K562 (cell line): ENCODE measurements around the gene CGNL1. TPM values are rescaled to one million over a fixed set of nuclear protein-coding genes. Genes with fewer than 3 reads are reported as not detected.
A peak's percentile ranks its signal among the peaks of the same experiment; 100 is the strongest.

Experiments
- ATAC-seq: fragments of 200-7000 bp; cut with Tn5 transposase; 3 replicates; pipeline ENCODE4 v1.9.1; 2020; ENCODE audit warnings: moderate library complexity
- BruUV-seq: library from RNA; stranded (reverse); fragments of 400-500 nt; replicated peaks from 2 replicates; lab custom pipeline; 2021; lab: Mats Ljungman, UMichigan
- CTCF ChIA-PET: fragments of 300-600 bp; formaldehyde crosslinking; extraction: SDS; loops from one replicate; lab custom pipeline; 2021; ENCODE audit warnings: low intra/inter-chr PET ratio; lab: Yijun Ruan, JAX
- POLR2A ChIA-PET: fragments of 300-600, 350-650 bp; sonication (Branson Sonifier 250); formaldehyde crosslinking; extraction: SDS; loops from one replicate; lab custom pipeline; 2021; ENCODE audit warnings: antibody characterized with exemption, inconsistent platforms; lab: Yijun Ruan, JAX
- DNase-seq, 4 experiments: peaks; one replicate each; pipeline versions ENCODE4 v3.0.0 to v3.0.0-alpha.2; 2011 to 2018; ENCODE audit warnings: low spot score in 3 of 4, mixed read lengths in 3 of 4; ENCODE audit errors: extremely low read depth in 1 of 4
- FAIRE-seq: peaks from 2 replicates; lab custom pipeline; 2011; peaks lifted over from hg19 to GRCh38; lab: Jason Lieb, UNC
- H2AFZ ChIP-seq: 2 replicates; pipeline ENCODE4 v1.6.0; 2011; ENCODE audit warnings: low read depth, low read length, control low read depth, inconsistent platforms
- H3K27ac ChIP-seq: fragments of 200-600 bp; 3 replicates; pipeline ENCODE4 v1.8.0; 2011; ENCODE audit warnings: low read depth, mild to moderate bottlenecking, control low read depth, inconsistent platforms, low read length, moderate library complexity, mixed read lengths; ENCODE audit errors: extremely low read depth
- H3K27me3 ChIP-seq, 2 experiments: fragments of 300-600 bp in 1 of 2; 2 replicates in 1 of 2; 3 replicates in 1 of 2; pipeline versions ENCODE4 v1.6.0 to v1.8.0; 2011; ENCODE audit warnings: inconsistent platforms in 2 of 2, low read length in 2 of 2, mild to moderate bottlenecking in 1 of 2, mixed read lengths in 1 of 2, moderate library complexity in 1 of 2; ENCODE audit not compliant: control insufficient read depth in 2 of 2, insufficient read depth in 2 of 2
- H3K36me3 ChIP-seq: fragments of 300-600 bp; 3 replicates; pipeline ENCODE4 v1.8.0; 2011; ENCODE audit warnings: mild to moderate bottlenecking, low read length, inconsistent platforms; ENCODE audit not compliant: control insufficient read depth, insufficient read depth
- H3K4me1 ChIP-seq, 2 experiments: fragments of 200-600 bp in 1 of 2; replicated peaks in 1 of 2; 2 replicates in 1 of 2; 3 replicates in 1 of 2; pipeline versions ENCODE4 v1.5.1 to v1.8.0; 2011; ENCODE audit warnings: inconsistent platforms in 2 of 2, low read length in 2 of 2, mild to moderate bottlenecking in 1 of 2, mixed read lengths in 1 of 2, moderate library complexity in 1 of 2; ENCODE audit not compliant: control insufficient read depth in 2 of 2, insufficient read depth in 2 of 2
- H3K4me2 ChIP-seq: 2 replicates; pipeline ENCODE4 v1.6.1; 2011; ENCODE audit warnings: low read length, control low read depth, inconsistent platforms, mixed read lengths; ENCODE audit not compliant: insufficient read depth
- H3K4me3 ChIP-seq: fragments of 200-600 bp; sonication (generic), shearing (Covaris generic); 2 replicates; pipeline ENCODE4 v1.5.1; 2016; ENCODE audit warnings: control low read depth, inconsistent platforms
- H3K79me2 ChIP-seq: fragments of 200-600 bp; 3 replicates; pipeline ENCODE4 v1.8.0; 2011; ENCODE audit warnings: low read length, inconsistent platforms; ENCODE audit not compliant: control insufficient read depth, insufficient read depth
- H3K9ac ChIP-seq, 2 experiments: 2 replicates each; pipeline versions ENCODE4 v1.6.0 to v1.6.1; 2011; ENCODE audit warnings: low read depth in 2 of 2, low read length in 2 of 2, control low read depth in 1 of 2, inconsistent platforms in 1 of 2, mild to moderate bottlenecking in 1 of 2, mixed read lengths in 1 of 2; ENCODE audit not compliant: insufficient read depth in 1 of 2
- H3K9me1 ChIP-seq: one replicate; pipeline ENCODE4 v1.6.0; 2011; ENCODE audit warnings: inconsistent platforms, mild to moderate bottlenecking, low read length, moderate library complexity; ENCODE audit not compliant: control insufficient read depth, insufficient read depth
- H3K9me3 ChIP-seq: replicated peaks from 2 replicates; pipeline ENCODE4 v1.5.1; 2011; ENCODE audit warnings: low read depth, low read length, inconsistent platforms; ENCODE audit not compliant: control insufficient read depth, insufficient read depth
- H4K20me1 ChIP-seq: replicated peaks from 2 replicates; pipeline ENCODE4 v1.6.1; 2011; ENCODE audit warnings: low read length, inconsistent platforms, mixed read lengths; ENCODE audit not compliant: control insufficient read depth, insufficient read depth
- CREB5 ChIP-seq: fragments of 250-450 bp; sonication (Bioruptor Pico); IDR thresholded peaks from 2 replicates; pipeline ENCODE4 v1.5.0; 2020; ENCODE audit warnings: mild to moderate bottlenecking
- CTCF ChIP-seq, 3 experiments: IDR thresholded peaks in 2 of 3; conservative IDR thresholded peaks in 1 of 3; 2 replicates each; pipeline ENCODE4 v1.5.1; 2011 to 2012; ENCODE audit warnings: low read length in 3 of 3, mild to moderate bottlenecking in 3 of 3, control low read depth in 2 of 3, improper control_type of control experiment in 1 of 3, inconsistent platforms in 1 of 3, low read depth in 1 of 3, mixed read lengths in 1 of 3, moderate library complexity in 1 of 3; ENCODE audit not compliant: insufficient read depth in 2 of 3
- EP300 ChIP-seq: IDR thresholded peaks from 2 replicates; pipeline ENCODE4 v1.6.1; 2012; ENCODE audit warnings: low read length, improper control_type of control experiment
- HDAC3 ChIP-seq: fragments of 450-650 bp; IDR thresholded peaks from 2 replicates; pipeline ENCODE4 v1.6.1; 2018; ENCODE audit warnings: borderline replicate concordance, mild to moderate bottlenecking, moderate library complexity; ENCODE audit not compliant: partially characterized antibody
- MEF2D ChIP-seq: conservative IDR thresholded peaks from 2 replicates; pipeline ENCODE4 v1.6.1; 2016; ENCODE audit warnings: low read depth, missing genetic modification characterization, missing compliant biosample characterization
- POU5F1 ChIP-seq: fragments of 150-350 bp; IDR thresholded peaks from 2 replicates; pipeline ENCODE4 v1.6.1; 2014; ENCODE audit warnings: borderline replicate concordance, low read length, low read depth, mild to moderate bottlenecking; ENCODE audit not compliant: partially characterized antibody
- PTTG1 ChIP-seq: fragments of 450-650 bp; IDR thresholded peaks from 2 replicates; pipeline ENCODE4 v1.6.1; 2016; ENCODE audit warnings: low read depth, mild to moderate bottlenecking, missing genetic modification characterization, missing compliant biosample characterization
- RAD21 ChIP-seq, 2 experiments: fragments of 250-450 bp in 1 of 2; fragments of 450-650 bp in 1 of 2; sonication (Bioruptor Pico) in 1 of 2; formaldehyde crosslinking in 1 of 2; IDR thresholded peaks in 1 of 2; conservative IDR thresholded peaks in 1 of 2; 2 replicates each; pipeline versions ENCODE4 v1.4.0 to v1.8.0; 2020 to 2022; ENCODE audit warnings: mild to moderate bottlenecking in 2 of 2, moderate library complexity in 1 of 2
- RBM25 ChIP-seq: fragments of 200-400 bp; formaldehyde crosslinking; IDR thresholded peaks from 2 replicates; pipeline ENCODE4 v1.6.1; 2018; ENCODE audit warnings: low read length, low read depth, moderate library complexity; ENCODE audit not compliant: severe bottlenecking
- RFX1 ChIP-seq: fragments of 450-650 bp; IDR thresholded peaks from 2 replicates; pipeline ENCODE4 v1.6.1; 2016; ENCODE audit warnings: mild to moderate bottlenecking, moderate library complexity
- RUNX1 ChIP-seq: sonication (generic); IDR thresholded peaks from 2 replicates; pipeline ENCODE4 v1.6.1; 2016; ENCODE audit warnings: antibody characterized with exemption, low read depth
- WGBS: fragments of 100-300 bp; shearing (Covaris generic); methylation state at CpG from one replicate; pipeline ENCODE4 v1.1.6; 2016; ENCODE audit warnings: low coverage, mixed read lengths; ENCODE audit not compliant: insufficient coverage; ENCODE audit errors: missing lambda C conversion rate; 5-methylcytosine and 5-hydroxymethylcytosine counted together
- in situ Hi-C: fragments of 300-500 bp; cut with MboI; formaldehyde crosslinking; loops from 4 replicates; pipeline ENCODE4 v1.15.0; 2018; ENCODE audit warnings: inconsistent platforms, mixed read lengths
- intact Hi-C: fragments of 100-400 bp; cut with micrococcal nuclease; formaldehyde crosslinking; loops from 2 replicates; pipeline ENCODE4 v1.14.2; 2022
- polyA plus RNA-seq, 8 experiments: library from polyadenylated mRNA; depleted of rRNA in 4 of 8; stranded (reverse) in 5 of 8; unstranded in 3 of 8; fragments of >200 nt; fragmentation: Nextera tagmentation in 2 of 8; fragmentation: Illumina TruSeq in 1 of 8; extraction: Ambion mirVana in 2 of 8; extraction: Trizol in 1 of 8; gene quantifications; 2 replicates each; pipeline versions ENCODE4 v1.2.1 to v1.2.3, GENCODE V29; 2011 to 2014; ENCODE audit warnings: inconsistent platforms in 1 of 8, missing spikeins in 1 of 8
- total RNA-seq, 7 experiments: library from RNA; depleted of rRNA in 6 of 7; stranded (reverse); fragments of >200 nt in 6 of 7; fragmentation: Illumina TruSeq in 2 of 7; extraction: Trizol in 2 of 7; gene quantifications; 2 replicates each; pipeline versions ENCODE4 v1.2.1 to v1.2.3, GENCODE V29; 2011 to 2021; ENCODE audit warnings: low replicate concordance in 1 of 7
- TF ChIP-seq, protein P1 (sequence below): sonication (generic); formaldehyde crosslinking; IDR thresholded peaks from 2 replicates; pipeline ENCODE4 v1.8.0; 2022; ENCODE audit warnings: missing genetic modification reagents, mild to moderate bottlenecking, borderline replicate concordance
- TF ChIP-seq, protein P2 (sequence below): fragments of 450-650 bp; formaldehyde crosslinking; IDR thresholded peaks from 2 replicates; pipeline ENCODE4 v1.4.0; 2022; ENCODE audit warnings: missing genetic modification characterization

CGNL1 gene
- total and polyA plus RNA-seq, 9 of the 15 experiments (the other 6 are each of a cell fraction or from before 2014, with no cell fraction given): 0.01 to 0.07 TPM; not detected in 7

DNA sequence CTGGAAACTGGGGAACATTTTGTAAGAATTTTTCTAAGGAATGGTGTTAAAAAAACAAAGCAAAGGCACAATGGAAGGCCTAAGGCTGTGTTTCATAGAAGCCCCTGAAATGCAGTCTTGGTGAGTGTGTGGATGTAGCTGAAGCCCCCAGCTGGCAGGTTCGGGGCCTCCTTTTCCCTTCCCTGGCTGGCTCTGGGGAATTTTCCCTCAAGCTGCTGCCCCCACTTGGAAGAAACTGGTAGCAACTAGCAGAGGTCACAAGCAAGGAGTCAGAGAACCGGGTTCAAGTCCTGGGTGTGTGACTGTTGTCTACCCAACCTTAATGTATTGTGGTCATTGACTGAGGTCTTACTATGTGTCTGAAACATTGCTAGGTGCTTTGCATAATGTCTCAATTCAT, 130.1 kb downstream of the CGNL1 start:
- Histone ChIP-seq H4K20me1 (no peaks in the 10 kb centered on the region), H3K9ac (no peak overlapping the region), H3K36me3 (no peaks in the 10 kb centered on the region), H3K4me3 (no peak overlapping the region), H3K79me2 (no peaks in the 10 kb centered on the region), H2AFZ (no peak overlapping the region), H3K9me1 (peaks cover 3% of the 10 kb centered on the region), H3K4me1 (no peaks in the 10 kb centered on the region), H3K9me3 (no peaks in the 10 kb centered on the region), H3K4me2 (no peak overlapping the region), H3K27ac (no peak overlapping the region), H3K27me3 (peaks cover 17 to 40% of the 10 kb centered on the region in 2 experiments; a peak in 4 of 5 replicates)
- FAIRE-seq: peak; percentile 65
- BruUV-seq: no TSS peak
- in situ Hi-C loops: no loop called here
- POLR2A ChIA-PET: no interaction called here
- no peak; the same call in 2 of the 3 replicates for ATAC-seq
- 0% methylated on average over 2 of the region's 2 CpGs for WGBS
- intact Hi-C loops: no loop called here
- CTCF ChIA-PET: interaction anchor here (0.6 kb wide), 1 partner anchor 41 kb away, joined by 3 read pairs; no protein-coding TSS in a partner anchor
- peak in 3 of 4 experiments; percentile 17 to 19 (median 18) for DNase-seq
- TF ChIP-seq EP300: no peak
- TF ChIP-seq, protein P1, sequence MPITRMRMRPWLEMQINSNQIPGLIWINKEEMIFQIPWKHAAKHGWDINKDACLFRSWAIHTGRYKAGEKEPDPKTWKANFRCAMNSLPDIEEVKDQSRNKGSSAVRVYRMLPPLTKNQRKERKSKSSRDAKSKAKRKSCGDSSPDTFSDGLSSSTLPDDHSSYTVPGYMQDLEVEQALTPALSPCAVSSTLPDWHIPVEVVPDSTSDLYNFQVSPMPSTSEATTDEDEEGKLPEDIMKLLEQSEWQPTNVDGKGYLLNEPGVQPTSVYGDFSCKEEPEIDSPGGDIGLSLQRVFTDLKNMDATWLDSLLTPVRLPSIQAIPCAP: no peak
- no peak for TF ChIP-seq RFX1
- TF ChIP-seq, protein P2, sequence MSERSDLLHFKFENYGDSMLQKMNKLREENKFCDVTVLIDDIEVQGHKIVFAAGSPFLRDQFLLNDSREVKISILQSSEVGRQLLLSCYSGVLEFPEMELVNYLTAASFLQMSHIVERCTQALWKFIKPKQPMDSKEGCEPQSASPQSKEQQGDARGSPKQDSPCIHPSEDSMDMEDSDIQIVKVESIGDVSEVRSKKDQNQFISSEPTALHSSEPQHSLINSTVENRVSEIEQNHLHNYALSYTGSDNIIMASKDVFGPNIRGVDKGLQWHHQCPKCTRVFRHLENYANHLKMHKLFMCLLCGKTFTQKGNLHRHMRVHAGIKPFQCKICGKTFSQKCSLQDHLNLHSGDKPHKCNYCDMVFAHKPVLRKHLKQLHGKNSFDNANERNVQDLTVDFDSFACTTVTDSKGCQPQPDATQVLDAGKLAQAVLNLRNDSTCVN (CRISPR knock-in tag): no peak
- TF ChIP-seq HDAC3: no peak
- no peak for TF ChIP-seq MEF2D (tag)
- TF ChIP-seq RAD21 (CRISPR knock-in tag; conservative IDR thresholded peaks at IDR 0.05 in 1 of 2, IDR thresholded peaks at IDR 0.05 in 1 of 2): peak in 1 of 2 experiments; percentile 19; a peak in 2 of 4 replicates
- no peak for TF ChIP-seq RUNX1
- TF ChIP-seq POU5F1: no peak
- no peak for TF ChIP-seq PTTG1 (tag)
- TF ChIP-seq CTCF (IDR thresholded peaks at IDR 0.05 in 2 of 3, conservative IDR thresholded peaks at IDR 0.05 in 1 of 3; ENCODE audit: insufficient read depth in 2 of 3, low read depth in 1 of 3, low read length in 3 of 3): peak; percentile 40 to 51 (median 41); a peak in 5 of 6 replicates
- no peak for TF ChIP-seq CREB5
- no peak for TF ChIP-seq RBM25
